GM13977 (cell line): ENCODE data around the gene SESN1.
A peak's percentile ranks its signal among the peaks of the same experiment; 100 is the strongest.

Experiments
- DNase-seq: peaks from one replicate; pipeline ENCODE4 v3.0.0; 2012; ENCODE audit warnings: low spot score
- CTCF ChIP-seq: IDR thresholded peaks from 2 replicates; pipeline ENCODE4 v1.5.1; 2012; ENCODE audit warnings: mild to moderate bottlenecking, control low read depth; ENCODE audit not compliant: insufficient read depth; ENCODE audit errors: extremely low read depth, missing control alignments
- in situ Hi-C: fragments of 300-500 bp; cut with MboI; formaldehyde crosslinking; loops from one replicate; pipeline ENCODE4 v1.12.0; 2022; ENCODE audit warnings: low sequenced_read_pairs, low pct_unique_long_range_greater_than_20kb, mixed read lengths, inconsistent platforms; ENCODE audit not compliant: unreplicated experiment

The SESN1 gene

GRCh38 chr6:109074133-109074415 lies 20.6 kb downstream of the SESN1 start:
- in situ Hi-C loops, result no loop called here
- DNase-seq, result no peak
- no peak for TF ChIP-seq CTCF

GRCh38 chr6:109073344-109074132 lies 21.1 kb downstream of the SESN1 start:
- in situ Hi-C loops, result no loop called here
- DNase-seq, result peak; percentile 31
- TF ChIP-seq CTCF, result peak; percentile 64

- no peak for DNase-seq
- in situ Hi-C loops, result no loop called here
- no peak for TF ChIP-seq CTCF
Measured at GRCh38 chr6:109071125-109071917, 23.3 kb downstream of the SESN1 start.

- no peak for DNase-seq
- in situ Hi-C loops, result loop anchor here (10.0 kb wide), 1 partner anchor 525 kb away; no protein-coding TSS in a partner anchor
- TF ChIP-seq CTCF, result no peak
Measured at GRCh38 chr6:109069746-109070145, 24.9 kb downstream of the SESN1 start.

- no peak for DNase-seq
- in situ Hi-C loops, result loop anchor here (10.0 kb wide), 1 partner anchor 518 kb away; no protein-coding TSS in a partner anchor
- TF ChIP-seq CTCF, result no peak
Measured at GRCh38 chr6:109062767-109063352, 31.8 kb downstream of the SESN1 start.

- no peak for TF ChIP-seq CTCF
- DNase-seq, result no peak
- in situ Hi-C loops, result loop anchor here (10.0 kb wide), 1 partner anchor 517 kb away; no protein-coding TSS in a partner anchor
Measured at GRCh38 chr6:109062216-109062615, 32.4 kb downstream of the SESN1 start.
